ENCODE results near the gene FSIP1. TPM values are rescaled to one million over a fixed set of nuclear protein-coding genes. Genes with fewer than 3 reads are reported as not detected.

The FSIP1 gene
- polyA plus RNA-seq (2013, experiment 1 of 2): 0.41 TPM
- polyA plus RNA-seq (2013, experiment 2 of 2): 0.42 TPM

DNA sequence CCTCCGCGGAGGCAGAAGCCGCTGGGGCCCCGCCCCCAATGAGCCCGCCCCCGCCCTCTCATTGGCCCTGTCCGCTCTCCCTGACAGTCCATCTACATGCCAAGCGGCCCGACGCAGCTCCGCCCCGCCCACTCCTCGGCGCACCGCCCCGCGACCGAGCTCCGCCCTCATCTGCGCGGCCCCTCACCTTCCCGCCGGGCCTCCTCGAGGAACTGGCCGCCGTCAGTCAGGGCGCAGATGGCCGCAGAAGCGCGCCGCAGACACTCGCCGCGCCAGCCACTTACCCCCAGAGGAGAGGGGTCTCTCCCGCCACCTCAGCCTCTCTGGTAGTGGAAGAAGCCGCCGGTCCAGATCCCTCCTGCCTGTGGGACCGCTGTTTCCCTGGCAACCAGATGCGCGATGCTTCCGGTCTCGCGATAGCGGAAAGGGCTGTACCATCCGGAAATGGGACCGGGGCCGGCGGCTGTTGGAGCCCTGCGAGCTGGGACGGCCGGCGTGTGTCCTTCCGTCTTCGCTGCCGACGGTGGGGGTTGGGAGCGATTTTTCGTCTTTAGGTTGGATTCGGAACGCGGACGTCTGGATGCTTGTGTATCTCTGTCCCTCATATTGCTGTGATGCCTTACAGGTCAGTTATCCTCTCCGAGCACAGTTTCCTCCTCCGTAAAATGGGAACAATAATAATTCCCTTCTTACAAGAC, at the start of gene FSIP1:
Gene FSIP1 (minus strand): TSS at position 401 of the 698 bp plus-strand sequence. CDS start 6,317 bp downstream, outside the sequence.
- peak within 1 kb of the TSS in 1 of 2 experiments; percentile 86 for H2BK12ac ChIP-seq (ENCODE audit: low read length in 2 of 2)
- H3K27ac ChIP-seq (ENCODE audit: low read length, poor library complexity, severe bottlenecking): peak within 1 kb of the TSS; percentile 79
- H2BK120ac ChIP-seq (ENCODE audit: low read depth, low read length): no peak within 1 kb of the TSS
- WGBS: under 1% methylated on average over 52 of the region's 64 CpGs
- H2BK5ac ChIP-seq (ENCODE audit: low read depth, low read length, poor library complexity, severe bottlenecking): no peak within 1 kb of the TSS
- peak within 1 kb of the TSS in 1 of 2 experiments; percentile 4 for H3K14ac ChIP-seq (ENCODE audit: low read length in 2 of 2)
- H3K4ac ChIP-seq (ENCODE audit: low read depth in 1 of 2, low read length in 2 of 2): peak within 1 kb of the TSS in 1 of 2 experiments; percentile 0
- peak within 1 kb of the TSS; percentile 38 for H4K8ac ChIP-seq (ENCODE audit: low read length)
- peaks cover 10% of the 10 kb centered on the region for H3K79me1 ChIP-seq (replicated peaks; ENCODE audit: low read length, poor library complexity, severe bottlenecking)
- H4K91ac ChIP-seq (ENCODE audit: low read length): no peak within 1 kb of the TSS
- peak within 1 kb of the TSS; percentile 57 to 97 for H3K18ac ChIP-seq (ENCODE audit: low read depth in 1 of 2, low read length in 2 of 2)
- DNase-seq: peak; percentile 98
- no peaks in the 10 kb centered on the region for H3K36me3 ChIP-seq (ENCODE audit: control insufficient read depth in 1 of 2, insufficient read depth in 2 of 2, low read depth in 1 of 2, low read length in 2 of 2)
- H3K4me1 ChIP-seq (ENCODE audit: control insufficient read depth, insufficient read depth, low read depth, low read length): peaks cover 5% of the 10 kb centered on the region
- peak within 1 kb of the TSS; percentile 100 for H2AFZ ChIP-seq (ENCODE audit: low read depth, low read length)
- no peaks in the 10 kb centered on the region for H3K27me3 ChIP-seq (ENCODE audit: control insufficient read depth in 1 of 2, insufficient read depth in 1 of 2, low read length in 2 of 2)
- no peak within 1 kb of the TSS for H3K23ac ChIP-seq (ENCODE audit: low read length in 2 of 2)
- H3K4me2 ChIP-seq (ENCODE audit: low read length, poor library complexity, severe bottlenecking): peak within 1 kb of the TSS; percentile 42
- H2AK5ac ChIP-seq (ENCODE audit: low read length, severe bottlenecking): peak within 1 kb of the TSS; percentile 18
- peak within 1 kb of the TSS; percentile 91 to 94 for H3K4me3 ChIP-seq (ENCODE audit: insufficient read depth in 1 of 2, low read depth in 1 of 2, low read length in 2 of 2)
- H2BK15ac ChIP-seq (ENCODE audit: low read depth, poor library complexity, severe bottlenecking): no peak within 1 kb of the TSS
- no peaks in the 10 kb centered on the region for H3K9me3 ChIP-seq (ENCODE audit: control insufficient read depth, low read length)
- peak within 1 kb of the TSS; percentile 95 for H3K9ac ChIP-seq (ENCODE audit: low read length)

DNA sequence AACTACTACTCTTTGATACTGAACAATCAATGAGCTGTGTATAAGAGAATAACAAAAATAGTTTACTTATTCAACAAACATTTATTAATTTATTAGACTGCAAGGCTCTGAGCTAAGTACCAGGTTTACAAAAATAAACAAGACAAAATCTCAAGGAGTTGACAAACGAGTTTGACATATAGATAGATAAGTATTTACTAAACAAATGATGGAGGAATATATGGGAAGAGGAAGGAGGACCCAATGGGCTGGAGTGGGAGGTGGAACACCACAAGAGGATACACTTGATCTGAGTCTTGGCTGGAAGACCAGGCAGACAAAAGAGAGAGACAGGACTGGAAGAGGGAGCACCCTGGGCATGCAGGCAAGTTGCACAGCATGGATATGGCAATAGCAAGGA, 47.5 kb upstream of the FSIP1 start:
- no peak overlapping the region for H3K4me3 ChIP-seq (ENCODE audit: insufficient read depth in 1 of 2, low read depth in 1 of 2, low read length in 2 of 2)
- H2AFZ ChIP-seq (ENCODE audit: low read depth, low read length): no peak overlapping the region
- H3K27me3 ChIP-seq (ENCODE audit: control insufficient read depth in 1 of 2, insufficient read depth in 1 of 2, low read length in 2 of 2): no peaks in the 10 kb centered on the region
- H3K9me3 ChIP-seq (ENCODE audit: control insufficient read depth, low read length): no peaks in the 10 kb centered on the region
- peaks cover 0 to 3% of the 10 kb centered on the region in 2 experiments for H3K36me3 ChIP-seq (ENCODE audit: control insufficient read depth in 1 of 2, insufficient read depth in 2 of 2, low read depth in 1 of 2, low read length in 2 of 2)
- H3K14ac ChIP-seq (ENCODE audit: low read length in 2 of 2): no peak overlapping the region
- H2BK120ac ChIP-seq (ENCODE audit: low read depth, low read length): no peak overlapping the region
- H3K79me1 ChIP-seq (replicated peaks; ENCODE audit: low read length, poor library complexity, severe bottlenecking): peaks cover 34% of the 10 kb centered on the region
- H2AK5ac ChIP-seq (ENCODE audit: low read length, severe bottlenecking): no peak overlapping the region
- H3K4me2 ChIP-seq (ENCODE audit: low read length, poor library complexity, severe bottlenecking): no peak overlapping the region
- no peak overlapping the region for H3K9ac ChIP-seq (ENCODE audit: low read length)
- WGBS: 44% methylated on average over 1 of the region's 1 CpG
- no peak overlapping the region for H2BK15ac ChIP-seq (ENCODE audit: low read depth, poor library complexity, severe bottlenecking)
- no peak overlapping the region for H3K4ac ChIP-seq (ENCODE audit: low read depth in 1 of 2, low read length in 2 of 2)
- no peak overlapping the region for H3K18ac ChIP-seq (ENCODE audit: low read depth in 1 of 2, low read length in 2 of 2)
- H2BK5ac ChIP-seq (ENCODE audit: low read depth, low read length, poor library complexity, severe bottlenecking): no peak overlapping the region
- H4K91ac ChIP-seq (ENCODE audit: low read length): no peak overlapping the region
- H2BK12ac ChIP-seq (ENCODE audit: low read length in 2 of 2): no peak overlapping the region
- H3K4me1 ChIP-seq (ENCODE audit: control insufficient read depth, insufficient read depth, low read depth, low read length): peaks cover 8% of the 10 kb centered on the region
- no peak overlapping the region for H3K23ac ChIP-seq (ENCODE audit: low read length in 2 of 2)
- H4K8ac ChIP-seq (ENCODE audit: low read length): no peak overlapping the region
- DNase-seq: no peak
- H3K27ac ChIP-seq (ENCODE audit: low read length, poor library complexity, severe bottlenecking): no peak overlapping the region

DNA sequence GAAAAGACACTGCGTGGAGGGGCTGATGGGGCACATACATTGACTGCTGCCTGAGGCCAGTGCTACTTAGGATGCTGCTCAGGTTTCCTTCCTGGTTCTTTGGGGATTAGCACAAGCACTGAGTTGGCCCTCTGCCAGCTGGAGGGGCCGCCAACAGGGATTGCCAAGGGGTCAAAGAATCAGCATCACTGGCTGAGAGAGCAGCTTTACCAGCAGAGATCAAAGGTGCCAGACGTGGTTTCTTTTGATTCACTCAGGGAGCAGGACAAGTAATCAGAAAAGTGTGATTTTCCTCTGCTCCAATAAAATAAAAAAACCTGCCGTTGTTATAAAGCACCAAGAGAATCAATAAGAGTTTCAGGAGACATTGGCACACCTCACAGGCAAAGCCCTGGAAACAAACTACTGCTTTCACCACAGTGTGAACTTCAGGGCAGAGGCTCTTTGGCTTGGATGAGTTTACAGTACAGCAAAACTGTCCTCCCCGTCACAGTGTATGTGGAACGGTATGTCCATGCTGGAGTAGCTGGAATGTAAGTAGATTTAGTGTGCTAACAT, 45.8 kb upstream of the FSIP1 start:
- no peak overlapping the region for H2AK5ac ChIP-seq (ENCODE audit: low read length, severe bottlenecking)
- peak; percentile 76 for DNase-seq
- WGBS: 85% methylated on average over 6 of the region's 6 CpGs

DNA sequence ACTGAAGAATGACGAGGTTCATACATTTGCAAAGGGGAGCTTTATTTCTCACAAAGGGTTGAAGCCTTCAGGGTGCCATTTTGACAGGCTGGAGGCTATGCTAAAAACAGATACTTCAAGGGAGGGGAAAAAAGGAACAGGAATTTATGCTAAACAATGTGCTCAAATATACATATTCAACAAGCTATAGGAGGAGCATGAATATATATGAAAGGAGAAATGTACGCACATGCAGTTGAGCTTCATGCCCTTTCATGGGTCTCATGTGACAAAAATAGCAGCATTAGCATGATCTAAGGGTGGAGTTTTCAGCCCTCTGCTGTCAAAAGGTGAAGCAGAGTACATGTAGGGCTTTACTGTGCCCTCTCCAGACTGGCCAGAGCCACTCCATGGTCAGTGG, 44.3 kb upstream of the FSIP1 start:
- H3K36me3 ChIP-seq (ENCODE audit: control insufficient read depth in 1 of 2, insufficient read depth in 2 of 2, low read depth in 1 of 2, low read length in 2 of 2): peaks cover 0 to 3% of the 10 kb centered on the region in 2 experiments
- no peak for DNase-seq
- no peak overlapping the region for H3K9ac ChIP-seq (ENCODE audit: low read length)
- no peak overlapping the region for H2AFZ ChIP-seq (ENCODE audit: low read depth, low read length)
- H3K9me3 ChIP-seq (ENCODE audit: control insufficient read depth, low read length): no peaks in the 10 kb centered on the region
- peaks cover 7% of the 10 kb centered on the region for H3K4me1 ChIP-seq (ENCODE audit: control insufficient read depth, insufficient read depth, low read depth, low read length)
- H3K27me3 ChIP-seq (ENCODE audit: control insufficient read depth in 1 of 2, insufficient read depth in 1 of 2, low read length in 2 of 2): no peaks in the 10 kb centered on the region
- no peak overlapping the region for H3K4me3 ChIP-seq (ENCODE audit: insufficient read depth in 1 of 2, low read depth in 1 of 2, low read length in 2 of 2)
- no peak overlapping the region for H4K8ac ChIP-seq (ENCODE audit: low read length)
- peaks cover 44% of the 10 kb centered on the region for H3K79me1 ChIP-seq (replicated peaks; ENCODE audit: low read length, poor library complexity, severe bottlenecking)
- no peak overlapping the region for H3K27ac ChIP-seq (ENCODE audit: low read length, poor library complexity, severe bottlenecking)
- H3K18ac ChIP-seq (ENCODE audit: low read depth in 1 of 2, low read length in 2 of 2): peak overlapping the region in 1 of 2 experiments; percentile 21
- H2BK15ac ChIP-seq (ENCODE audit: low read depth, poor library complexity, severe bottlenecking): no peak overlapping the region
- H2BK12ac ChIP-seq (ENCODE audit: low read length in 2 of 2): no peak overlapping the region
- no peak overlapping the region for H2BK5ac ChIP-seq (ENCODE audit: low read depth, low read length, poor library complexity, severe bottlenecking)
- no peak overlapping the region for H2BK120ac ChIP-seq (ENCODE audit: low read depth, low read length)
- H2AK5ac ChIP-seq (ENCODE audit: low read length, severe bottlenecking): no peak overlapping the region
- H3K4ac ChIP-seq (ENCODE audit: low read depth in 1 of 2, low read length in 2 of 2): no peak overlapping the region
- H3K23ac ChIP-seq (ENCODE audit: low read length in 2 of 2): no peak overlapping the region
- no peak overlapping the region for H3K14ac ChIP-seq (ENCODE audit: low read length in 2 of 2)
- no peak overlapping the region for H3K4me2 ChIP-seq (ENCODE audit: low read length, poor library complexity, severe bottlenecking)
- H4K91ac ChIP-seq (ENCODE audit: low read length): no peak overlapping the region
- WGBS: 97% methylated on average over 2 of the region's 2 CpGs

More for the DNA sequence above, 45.8 kb upstream of the FSIP1 start:
- H3K27ac ChIP-seq (ENCODE audit: low read length, poor library complexity, severe bottlenecking): peak overlapping the region; percentile 2
- H2BK15ac ChIP-seq (ENCODE audit: low read depth, poor library complexity, severe bottlenecking): no peak overlapping the region
- no peak overlapping the region for H3K14ac ChIP-seq (ENCODE audit: low read length in 2 of 2)
- H3K23ac ChIP-seq (ENCODE audit: low read length in 2 of 2): no peak overlapping the region
- H2AFZ ChIP-seq (ENCODE audit: low read depth, low read length): no peak overlapping the region
- no peak overlapping the region for H3K9ac ChIP-seq (ENCODE audit: low read length)
- no peak overlapping the region for H2BK12ac ChIP-seq (ENCODE audit: low read length in 2 of 2)
- H3K27me3 ChIP-seq (ENCODE audit: control insufficient read depth in 1 of 2, insufficient read depth in 1 of 2, low read length in 2 of 2): no peaks in the 10 kb centered on the region
- no peak overlapping the region for H3K4me3 ChIP-seq (ENCODE audit: insufficient read depth in 1 of 2, low read depth in 1 of 2, low read length in 2 of 2)
- H3K4me2 ChIP-seq (ENCODE audit: low read length, poor library complexity, severe bottlenecking): no peak overlapping the region
- H2BK120ac ChIP-seq (ENCODE audit: low read depth, low read length): no peak overlapping the region
- no peak overlapping the region for H3K4ac ChIP-seq (ENCODE audit: low read depth in 1 of 2, low read length in 2 of 2)
- peak overlapping the region in 1 of 2 experiments; percentile 6 for H3K18ac ChIP-seq (ENCODE audit: low read depth in 1 of 2, low read length in 2 of 2)
- peaks cover 7% of the 10 kb centered on the region for H3K4me1 ChIP-seq (ENCODE audit: control insufficient read depth, insufficient read depth, low read depth, low read length)
- peak overlapping the region; percentile 18 for H4K91ac ChIP-seq (ENCODE audit: low read length)
- H3K36me3 ChIP-seq (ENCODE audit: control insufficient read depth in 1 of 2, insufficient read depth in 2 of 2, low read depth in 1 of 2, low read length in 2 of 2): peaks cover 0 to 3% of the 10 kb centered on the region in 2 experiments
- no peak overlapping the region for H4K8ac ChIP-seq (ENCODE audit: low read length)
- H3K9me3 ChIP-seq (ENCODE audit: control insufficient read depth, low read length): no peaks in the 10 kb centered on the region
- H3K79me1 ChIP-seq (replicated peaks; ENCODE audit: low read length, poor library complexity, severe bottlenecking): peaks cover 42% of the 10 kb centered on the region
- no peak overlapping the region for H2BK5ac ChIP-seq (ENCODE audit: low read depth, low read length, poor library complexity, severe bottlenecking)
